HepG2 (cell line): ENCODE measurements around the gene MSRB3. TPM values are rescaled to one million over a fixed set of nuclear protein-coding genes. Genes with fewer than 3 reads are reported as not detected.

Experiments
- CEBPG ChIP-seq: IDR thresholded peaks from 2 replicates; pipeline ENCODE4 v1.6.1; 2016
- CENPT ChIP-seq: sonication (generic); formaldehyde crosslinking; IDR thresholded peaks from 2 replicates; pipeline ENCODE4 v1.8.0; 2022; ENCODE audit warnings: low read depth, mild to moderate bottlenecking, moderate library complexity, missing genetic modification reagents
- ELF3 ChIP-seq: IDR thresholded peaks from 2 replicates; pipeline ENCODE4 v1.6.1; 2016; ENCODE audit warnings: missing genetic modification reagents, missing compliant biosample characterization
- ELF4 ChIP-seq: sonication (generic); formaldehyde crosslinking; IDR thresholded peaks from 2 replicates; pipeline ENCODE4 v1.5.0; 2020; ENCODE audit warnings: missing genetic modification reagents, mild to moderate bottlenecking, moderate library complexity, borderline replicate concordance
- ERF ChIP-seq: IDR thresholded peaks from 2 replicates; pipeline ENCODE4 v1.6.1; 2018; ENCODE audit warnings: missing biosample characterization, missing genetic modification reagents
- ETV5 ChIP-seq: IDR thresholded peaks from 2 replicates; pipeline ENCODE4 v1.6.1; 2018; ENCODE audit warnings: missing biosample characterization, missing genetic modification reagents, inconsistent platforms, borderline replicate concordance
- FOXK1 ChIP-seq: sonication (generic); formaldehyde crosslinking; IDR thresholded peaks from 2 replicates; pipeline ENCODE4 v1.4.0; 2020; ENCODE audit warnings: low read depth, missing genetic modification reagents, borderline replicate concordance
- FOXP1 ChIP-seq, 2 experiments: fragments of 450-650 bp in 1 of 2; IDR thresholded peaks; 2 replicates each; pipeline ENCODE4 v1.6.1; 2017 to 2018; ENCODE audit warnings: antibody characterized with exemption in 1 of 2
- ISL2 ChIP-seq: sonication (generic); formaldehyde crosslinking; IDR thresholded peaks from 2 replicates; pipeline ENCODE4 v1.5.0; 2020; ENCODE audit warnings: missing genetic modification reagents
- KAT7 ChIP-seq: IDR thresholded peaks from 2 replicates; pipeline ENCODE4 v1.6.1; 2018; ENCODE audit warnings: borderline replicate concordance, missing compliant biosample characterization
- KDM6A ChIP-seq: IDR thresholded peaks from 2 replicates; pipeline ENCODE4 v1.6.1; 2016; ENCODE audit warnings: low read depth
- KLF15 ChIP-seq: sonication (generic); formaldehyde crosslinking; IDR thresholded peaks from 2 replicates; pipeline ENCODE4 v1.8.1; 2023; ENCODE audit warnings: borderline replicate concordance, mild to moderate bottlenecking, inconsistent platforms, missing genetic modification reagents, mixed read lengths
- KLF6 ChIP-seq: IDR thresholded peaks from 2 replicates; pipeline ENCODE4 v1.8.0; 2016; ENCODE audit warnings: missing biosample characterization, missing genetic modification reagents
- NFATC3 ChIP-seq: sonication (generic); formaldehyde crosslinking; IDR thresholded peaks from 2 replicates; pipeline ENCODE4 v1.5.1; 2020; ENCODE audit warnings: mild to moderate bottlenecking, missing genetic modification reagents
- NFKBIZ ChIP-seq: IDR thresholded peaks from 2 replicates; pipeline ENCODE4 v1.6.1; 2018; ENCODE audit warnings: missing genetic modification reagents, missing compliant biosample characterization
- NPAS2 ChIP-seq: sonication (generic); formaldehyde crosslinking; IDR thresholded peaks from 2 replicates; pipeline ENCODE4 v1.8.0; 2022; ENCODE audit warnings: mild to moderate bottlenecking, missing genetic modification reagents, borderline replicate concordance
- NR2F6 ChIP-seq, 2 experiments: IDR thresholded peaks; 2 replicates each; pipeline ENCODE4 v1.6.1; 2016; ENCODE audit warnings: antibody characterized with exemption in 1 of 2, mild to moderate bottlenecking in 1 of 2
- PHF21A ChIP-seq: sonication (generic); formaldehyde crosslinking; IDR thresholded peaks from 2 replicates; pipeline ENCODE4 v1.5.0; 2020; ENCODE audit warnings: mild to moderate bottlenecking, missing genetic modification reagents
- RARG ChIP-seq: sonication (generic); formaldehyde crosslinking; IDR thresholded peaks from 2 replicates; pipeline ENCODE4 v1.4.0; 2020; ENCODE audit warnings: low read depth, mild to moderate bottlenecking, missing genetic modification reagents
- STAG1 ChIP-seq: sonication (generic); formaldehyde crosslinking; IDR thresholded peaks from 2 replicates; pipeline ENCODE4 v1.4.0; 2020; ENCODE audit warnings: missing genetic modification reagents
- THAP11 ChIP-seq: IDR thresholded peaks from 2 replicates; pipeline ENCODE4 v1.6.1; 2016; ENCODE audit warnings: missing biosample characterization, missing genetic modification reagents
- U2AF2 ChIP-seq: fragments of 200-400 bp; formaldehyde crosslinking; IDR thresholded peaks from 2 replicates; pipeline ENCODE4 v1.6.1; 2017; ENCODE audit warnings: low read depth, mild to moderate bottlenecking, low read length
- ZNF367 ChIP-seq: sonication (generic); formaldehyde crosslinking; IDR thresholded peaks from 2 replicates; pipeline ENCODE4 v1.4.0; 2020; ENCODE audit warnings: missing genetic modification reagents, borderline replicate concordance
- ZNF564 ChIP-seq: sonication (generic); formaldehyde crosslinking; IDR thresholded peaks from 2 replicates; pipeline ENCODE4 v1.8.1; 2023; ENCODE audit warnings: mild to moderate bottlenecking, missing genetic modification reagents
- ZNF747 ChIP-seq: sonication (generic); formaldehyde crosslinking; IDR thresholded peaks from 2 replicates; pipeline ENCODE4 v1.8.1; 2023; ENCODE audit warnings: missing genetic modification reagents, mild to moderate bottlenecking, borderline replicate concordance
- ZSCAN12 ChIP-seq: sonication (generic); formaldehyde crosslinking; IDR thresholded peaks from 2 replicates; pipeline ENCODE4 v1.9.0; 2021; ENCODE audit warnings: mild to moderate bottlenecking, missing genetic modification reagents
- polyA plus RNA-seq, 8 experiments: library from polyadenylated mRNA; depleted of rRNA in 3 of 8; stranded (reverse) in 7 of 8; unstranded in 1 of 8; fragments of >200 nt; fragmentation: Illumina TruSeq in 4 of 8; extraction: Trizol in 4 of 8; gene quantifications; 2 replicates each; pipeline versions ENCODE4 v1.2.1 to v1.2.3, GENCODE V29; 2011 to 2016; ENCODE audit warnings: low read depth in 4 of 8, missing spikeins in 1 of 8, mixed read lengths in 1 of 8; ENCODE audit not compliant: insufficient read depth in 1 of 8
- total RNA-seq, 5 experiments: library from RNA; depleted of rRNA; stranded (reverse); fragments of >200 nt; fragmentation: Illumina TruSeq; extraction: Trizol; gene quantifications; 2 replicates each; pipeline ENCODE4 v1.2.3, GENCODE V29; 2016; ENCODE audit warnings: low read depth in 1 of 5
- TF ChIP-seq, protein P1 (sequence below): sonication (generic); formaldehyde crosslinking; IDR thresholded peaks from 2 replicates; pipeline ENCODE4 v1.4.0; 2020; ENCODE audit warnings: missing genetic modification reagents, mild to moderate bottlenecking, borderline replicate concordance

Gene MSRB3
- total and polyA plus RNA-seq, 2 of the 13 experiments (the other 11 are each of a cell fraction or from before 2014, with no cell fraction given): 1.5 to 1.9 TPM

DNA sequence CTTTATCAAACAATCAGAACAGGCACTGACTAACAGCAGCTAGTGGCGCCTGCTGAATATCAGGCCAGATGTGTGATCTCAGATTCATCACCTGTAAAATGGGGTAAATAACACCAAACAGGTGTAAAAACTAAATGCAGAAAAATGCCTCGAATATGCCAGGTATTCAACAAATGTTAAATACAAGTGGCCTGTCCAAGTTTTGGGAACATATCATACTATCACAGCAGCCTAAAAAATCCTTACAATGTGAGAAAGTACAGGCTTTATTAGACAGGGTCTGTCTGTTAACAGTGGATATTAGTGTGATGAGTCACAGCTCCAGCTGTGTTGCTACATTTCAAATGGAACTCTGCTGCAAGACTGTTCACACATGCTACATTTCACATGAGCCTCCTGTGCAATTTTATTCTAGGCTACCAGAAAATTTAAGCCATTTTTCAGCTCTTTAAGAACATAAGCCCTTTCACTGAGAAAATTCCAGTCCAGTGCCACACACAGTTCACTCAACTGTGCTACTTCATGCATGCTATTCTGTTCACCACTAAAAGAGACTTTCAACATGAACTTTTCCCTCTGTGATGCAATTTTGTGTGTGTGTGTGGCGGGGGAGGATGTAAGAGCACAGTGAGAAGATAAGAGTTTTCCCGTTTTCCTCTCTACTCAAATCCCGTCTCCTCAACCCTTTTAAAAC lies 56.7 kb downstream of the MSRB3 start (continued):
- TF ChIP-seq KLF15 (CRISPR knock-in tag) (no peak), FOXP1 (IDR thresholded peaks at IDR 0.05) (no peak), FOXP1 (CRISPR knock-in tag; IDR thresholded peaks at IDR 0.05) (peak; percentile 61; the same call in 1 of the 2 replicates), CENPT (no peak), NFKBIZ (CRISPR knock-in tag) (peak; percentile 55; the same call in 1 of the 2 replicates), ISL2 (CRISPR knock-in tag) (peak; percentile 55; the same call in 1 of the 2 replicates), NFATC3 (CRISPR knock-in tag) (no peak), U2AF2 (no peak), KLF6 (CRISPR knock-in tag) (0 out of 2 replicates have a peak, but pooled peaks have one; percentile 37), CEBPG (peak; percentile 97), RARG (0 out of 2 replicates have a peak, but pooled peaks have one; percentile 68), FOXK1 (CRISPR knock-in tag) (peak; percentile 52; the same call in 1 of the 2 replicates), ERF (CRISPR knock-in tag) (peak; percentile 30; the same call in 1 of the 2 replicates), ELF3 (CRISPR knock-in tag) (peak; percentile 84), THAP11 (CRISPR knock-in tag) (0 out of 2 replicates have a peak, but pooled peaks have one; percentile 38), KAT7 (CRISPR knock-in tag) (0 out of 2 replicates have a peak, but pooled peaks have one; percentile 54), ZNF564 (peak; percentile 21; the same call in 1 of the 2 replicates), KDM6A (CRISPR knock-in tag) (peak; percentile 50; the same call in 1 of the 2 replicates), ELF4 (CRISPR knock-in tag) (peak; percentile 36; the same call in 1 of the 2 replicates), NR2F6 (IDR thresholded peaks at IDR 0.05) (no peak; the same call in 1 of the 2 replicates), NR2F6 (CRISPR knock-in tag; IDR thresholded peaks at IDR 0.05) (peak; percentile 38; the same call in 1 of the 2 replicates), ZNF747 (CRISPR knock-in tag) (peak; percentile 60; the same call in 1 of the 2 replicates), ZSCAN12 (CRISPR knock-in tag) (peak; percentile 43; the same call in 1 of the 2 replicates), STAG1 (peak; percentile 14; the same call in 1 of the 2 replicates), ETV5 (CRISPR knock-in tag) (peak; percentile 68; the same call in 1 of the 2 replicates), NPAS2 (CRISPR knock-in tag) (no peak), PHF21A (CRISPR knock-in tag) (peak; percentile 69), ZNF367 (no peak)
- TF ChIP-seq, protein P1, sequence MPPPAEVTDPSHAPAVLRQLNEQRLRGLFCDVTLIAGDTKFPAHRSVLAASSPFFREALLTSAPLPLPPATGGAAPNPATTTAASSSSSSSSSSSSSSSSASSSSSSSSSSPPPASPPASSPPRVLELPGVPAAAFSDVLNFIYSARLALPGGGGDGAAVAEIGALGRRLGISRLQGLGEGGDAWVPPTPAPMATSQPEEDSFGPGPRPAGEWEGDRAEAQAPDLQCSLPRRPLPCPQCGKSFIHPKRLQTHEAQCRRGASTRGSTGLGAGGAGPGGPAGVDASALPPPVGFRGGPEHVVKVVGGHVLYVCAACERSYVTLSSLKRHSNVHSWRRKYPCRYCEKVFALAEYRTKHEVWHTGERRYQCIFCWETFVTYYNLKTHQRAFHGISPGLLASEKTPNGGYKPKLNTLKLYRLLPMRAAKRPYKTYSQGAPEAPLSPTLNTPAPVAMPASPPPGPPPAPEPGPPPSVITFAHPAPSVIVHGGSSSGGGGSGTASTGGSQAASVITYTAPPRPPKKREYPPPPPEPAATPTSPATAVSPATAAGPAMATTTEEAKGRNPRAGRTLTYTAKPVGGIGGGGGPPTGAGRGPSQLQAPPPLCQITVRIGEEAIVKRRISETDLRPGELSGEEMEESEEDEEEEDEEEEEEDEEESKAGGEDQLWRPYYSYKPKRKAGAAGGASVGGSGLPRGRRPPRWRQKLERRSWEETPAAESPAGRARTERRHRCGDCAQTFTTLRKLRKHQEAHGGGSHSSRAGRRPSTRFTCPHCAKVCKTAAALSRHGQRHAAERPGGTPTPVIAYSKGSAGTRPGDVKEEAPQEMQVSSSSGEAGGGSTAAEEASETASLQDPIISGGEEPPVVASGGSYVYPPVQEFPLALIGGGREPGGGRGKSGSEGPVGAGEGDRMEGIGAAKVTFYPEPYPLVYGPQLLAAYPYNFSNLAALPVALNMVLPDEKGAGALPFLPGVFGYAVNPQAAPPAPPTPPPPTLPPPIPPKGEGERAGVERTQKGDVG: no peak
